HG03280 (cell line): ENCODE measurements around the gene DRG2.

Experiments
- ATAC-seq: cut with Tn5 transposase; IDR thresholded peaks from one replicate; pipeline ENCODE4 v1.9.1; 2021; ENCODE audit warnings: mild to moderate bottlenecking, moderate library complexity; ENCODE audit not compliant: unreplicated experiment

The DRG2 gene

GRCh38 chr17:18074566-18075272 is 13.0 kb upstream of the DRG2 start:
- no peak for ATAC-seq

- ATAC-seq: no peak
Measured at GRCh38 chr17:18076936-18077335, 10.8 kb upstream of the DRG2 start.

GRCh38 chr17:18079543-18079942 is 8.2 kb upstream of the DRG2 start:
- no peak for ATAC-seq

- no peak for ATAC-seq
Measured at GRCh38 chr17:18084256-18084655, 3.5 kb upstream of the DRG2 start.

GRCh38 chr17:18089613-18090012 is 1.9 kb downstream of the DRG2 start:
- no peak for ATAC-seq

- ATAC-seq: no peak
Measured at GRCh38 chr17:18093616-18094408, 6.1 kb downstream of the DRG2 start.

GRCh38 chr17:18094409-18094807 is 6.7 kb downstream of the DRG2 start:
- no peak for ATAC-seq

GRCh38 chr17:18099516-18099915 is 11.8 kb downstream of the DRG2 start:
- ATAC-seq: no peak

GRCh38 chr17:18100616-18101015 is 12.9 kb downstream of the DRG2 start:
- ATAC-seq: no peak

- ATAC-seq: no peak
Measured at GRCh38 chr17:18101828-18102227, 14.1 kb downstream of the DRG2 start.

- ATAC-seq: no peak
Measured at GRCh38 chr17:18102640-18103039, 14.9 kb downstream of the DRG2 start.

GRCh38 chr17:18105027-18105426 is 17.3 kb downstream of the DRG2 start:
- no peak for ATAC-seq

- no peak for ATAC-seq
Measured at GRCh38 chr17:18105595-18105994, 17.8 kb downstream of the DRG2 start.

GRCh38 chr17:18106211-18106610 is 18.5 kb downstream of the DRG2 start:
- no peak for ATAC-seq

- ATAC-seq: no peak
Measured at GRCh38 chr17:18107061-18107790, 19.5 kb downstream of the DRG2 start.

GRCh38 chr17:18107971-18108370 is 20.2 kb downstream of the DRG2 start:
- ATAC-seq: no peak

GRCh38 chr17:18108401-18109312 is 20.9 kb downstream of the DRG2 start, which contains the start of gene MYO15A:
Gene MYO15A (plus strand): TSS chr17:18108756. CDS start chr17:18118801, 10,045 bp downstream.
- no peak for ATAC-seq

- no peak for ATAC-seq
Measured at GRCh38 chr17:18109935-18110485, 22.3 kb downstream of the DRG2 start.

GRCh38 chr17:18110636-18111145 is 22.9 kb downstream of the DRG2 start:
- no peak for ATAC-seq
